ENCODE measurements around the gene PREX1.

Gene PREX1

DNA sequence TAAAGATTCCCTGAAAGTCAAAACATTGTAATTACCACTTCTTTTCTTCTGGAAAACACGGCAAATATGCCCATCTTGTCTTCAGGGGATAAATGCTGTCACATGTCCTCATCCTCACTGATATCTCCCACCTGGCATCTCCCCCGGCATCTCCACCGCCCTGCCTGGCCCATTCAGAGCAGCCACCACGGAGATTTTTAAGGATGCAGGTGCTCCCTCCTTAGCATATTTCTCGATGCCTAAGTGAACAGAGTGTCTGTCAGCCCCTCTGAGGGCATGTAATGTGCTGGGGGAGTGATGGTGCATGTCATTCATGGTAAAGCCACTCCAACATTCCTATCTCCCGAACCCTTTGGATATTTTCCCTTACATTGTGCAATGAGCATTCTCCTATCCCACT, 215.5 kb downstream of the PREX1 start:
- CTCF ChIA-PET: interaction anchor here (0.7 kb wide), 1 partner anchor 76 kb away, joined by 6 read pairs; no protein-coding TSS in a partner anchor
- POLR2A ChIA-PET (ENCODE audit: low non-redundant PET): no interaction called here
- TF ChIP-seq, protein P1, sequence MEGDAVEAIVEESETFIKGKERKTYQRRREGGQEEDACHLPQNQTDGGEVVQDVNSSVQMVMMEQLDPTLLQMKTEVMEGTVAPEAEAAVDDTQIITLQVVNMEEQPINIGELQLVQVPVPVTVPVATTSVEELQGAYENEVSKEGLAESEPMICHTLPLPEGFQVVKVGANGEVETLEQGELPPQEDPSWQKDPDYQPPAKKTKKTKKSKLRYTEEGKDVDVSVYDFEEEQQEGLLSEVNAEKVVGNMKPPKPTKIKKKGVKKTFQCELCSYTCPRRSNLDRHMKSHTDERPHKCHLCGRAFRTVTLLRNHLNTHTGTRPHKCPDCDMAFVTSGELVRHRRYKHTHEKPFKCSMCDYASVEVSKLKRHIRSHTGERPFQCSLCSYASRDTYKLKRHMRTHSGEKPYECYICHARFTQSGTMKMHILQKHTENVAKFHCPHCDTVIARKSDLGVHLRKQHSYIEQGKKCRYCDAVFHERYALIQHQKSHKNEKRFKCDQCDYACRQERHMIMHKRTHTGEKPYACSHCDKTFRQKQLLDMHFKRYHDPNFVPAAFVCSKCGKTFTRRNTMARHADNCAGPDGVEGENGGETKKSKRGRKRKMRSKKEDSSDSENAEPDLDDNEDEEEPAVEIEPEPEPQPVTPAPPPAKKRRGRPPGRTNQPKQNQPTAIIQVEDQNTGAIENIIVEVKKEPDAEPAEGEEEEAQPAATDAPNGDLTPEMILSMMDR (conservative IDR thresholded peaks at IDR 0.05; ENCODE audit: low read depth): no peak
- DNase-seq (ENCODE audit: low spot score): no peak
- no peak overlapping the region for H3K27ac ChIP-seq

- TF ChIP-seq, protein P1 (conservative IDR thresholded peaks at IDR 0.05; ENCODE audit: low read depth): no peak
- CTCF ChIA-PET: interaction anchor here (0.6 to 1.0 kb wide), 2 partner anchors 10 to 387 kb away, joined by 3 to 6 read pairs; no protein-coding TSS in a partner anchor
- POLR2A ChIA-PET (ENCODE audit: low non-redundant PET): no interaction called here
- H3K27ac ChIP-seq: no peak overlapping the region
- DNase-seq (ENCODE audit: low spot score): no peak
These were observed 216.8 kb downstream of the PREX1 start for GRCh38 chr20:48610996-48611395.

DNA sequence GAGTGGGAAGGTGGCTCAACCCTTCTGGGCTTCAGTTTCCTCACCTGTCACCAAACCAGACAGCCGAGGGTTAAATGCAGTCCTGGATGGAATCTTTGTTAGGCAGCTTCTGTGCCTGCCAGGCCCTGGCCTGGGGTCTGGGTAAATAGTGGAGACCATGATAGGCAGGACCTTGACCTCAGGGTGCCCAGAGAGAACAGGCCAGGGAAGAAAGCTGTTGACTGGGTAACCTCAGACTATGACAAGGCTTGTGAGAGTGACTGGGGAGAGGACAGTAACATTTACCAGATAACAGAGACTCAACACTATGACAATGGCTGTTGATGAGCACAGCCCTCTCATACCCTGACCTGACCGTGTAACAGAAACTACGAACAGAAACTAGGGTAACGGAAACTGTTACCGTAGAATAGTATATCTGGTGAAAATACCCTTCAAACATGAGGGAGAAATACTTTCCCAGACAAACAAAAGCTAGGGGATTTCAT, 218.3 kb downstream of the PREX1 start:
- ChIA-PET CTCF (no interaction called here), POLR2A (ENCODE audit: low non-redundant PET) (no interaction called here)
- H3K27ac ChIP-seq: no peak overlapping the region
- no peak for DNase-seq (ENCODE audit: low spot score)
- TF ChIP-seq, protein P1 (conservative IDR thresholded peaks at IDR 0.05; ENCODE audit: low read depth): no peak

- no peak overlapping the region for H3K27ac ChIP-seq
- CTCF ChIA-PET: no interaction called here
- POLR2A ChIA-PET (ENCODE audit: low non-redundant PET): no interaction called here
- DNase-seq (ENCODE audit: low spot score): no peak
- TF ChIP-seq, protein P1 (conservative IDR thresholded peaks at IDR 0.05; ENCODE audit: low read depth): no peak
These were observed 219.0 kb downstream of the PREX1 start for GRCh38 chr20:48608756-48609155.

DNA sequence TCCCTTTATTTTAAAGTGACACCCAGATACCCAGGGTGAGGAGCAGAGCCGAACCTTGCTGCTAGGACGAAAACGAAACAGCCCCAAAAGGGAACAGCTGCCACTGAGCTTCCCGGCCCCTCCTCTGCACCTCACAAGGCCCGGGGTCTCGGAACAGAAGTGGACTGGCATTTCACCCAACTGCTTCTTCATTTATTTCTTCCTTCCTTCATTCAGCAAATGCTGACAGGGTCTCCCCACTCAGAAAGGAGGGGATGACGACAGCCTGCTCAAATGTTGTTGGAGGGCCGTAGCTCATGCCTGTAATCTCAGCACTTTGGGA, 220.3 kb downstream of the PREX1 start:
- ChIA-PET CTCF (interaction anchor here (1.0 kb wide), 1 partner anchor 190 kb away, joined by 3 read pairs; no protein-coding TSS in a partner anchor), POLR2A (ENCODE audit: low non-redundant PET) (no interaction called here)
- H3K27ac ChIP-seq: no peak overlapping the region
- TF ChIP-seq, protein P1 (conservative IDR thresholded peaks at IDR 0.05; ENCODE audit: low read depth): no peak
- no peak for DNase-seq (ENCODE audit: low spot score)

GRCh38 chr20:48606841-48607543, 220.8 kb downstream of the PREX1 start:
- POLR2A ChIA-PET (ENCODE audit: low non-redundant PET): no interaction called here

More at GRCh38 chr20:48606841-48607543, 220.8 kb downstream of the PREX1 start:
- no peak for DNase-seq (ENCODE audit: low spot score)
- CTCF ChIA-PET: interaction anchor here (0.6 to 1.0 kb wide), 3 partner anchors 13 to 926 kb away, joined by 3 to 4 read pairs (median 3); no protein-coding TSS in a partner anchor
- TF ChIP-seq, protein P1 (conservative IDR thresholded peaks at IDR 0.05; ENCODE audit: low read depth): no peak
- H3K27ac ChIP-seq: no peak overlapping the region
